ENCODE measurements around the gene NFE2L1.
"Not testable (repeated sequence)": the region's sequence is repeated elsewhere in the genome, so short reads cannot be mapped to it uniquely, and the experiment has no call there.

The NFE2L1 gene

GRCh38 chr17:48077152-48077551, 29.0 kb downstream of the NFE2L1 start:
- H3K4me3 ChIP-seq (ENCODE audit: low read depth, low read length); H3K27me3 ChIP-seq (ENCODE audit: control insufficient read depth, insufficient read depth, low read length); H3K9ac ChIP-seq (ENCODE audit: low read depth, low read length); H3K9me3 ChIP-seq (ENCODE audit: control insufficient read depth, insufficient read depth, low read length); H3K4me1 ChIP-seq (ENCODE audit: control insufficient read depth, insufficient read depth, low read length): not testable (repeated sequence)
- H3K36me3 ChIP-seq (ENCODE audit: control insufficient read depth, insufficient read depth, low read length): peaks cover 30% of the 10 kb centered on the region

- Histone ChIP-seq H3K9me3 (ENCODE audit: control insufficient read depth, insufficient read depth, low read length) (no peaks in the 10 kb centered on the region), H3K4me3 (ENCODE audit: low read depth, low read length) (no peak overlapping the region), H3K4me1 (ENCODE audit: control insufficient read depth, insufficient read depth, low read length) (no peaks in the 10 kb centered on the region), H3K9ac (ENCODE audit: low read depth, low read length) (no peak overlapping the region), H3K36me3 (ENCODE audit: control insufficient read depth, insufficient read depth, low read length) (no peaks in the 10 kb centered on the region), H3K27me3 (ENCODE audit: control insufficient read depth, insufficient read depth, low read length) (no peaks in the 10 kb centered on the region)
These were observed 33.7 kb downstream of the NFE2L1 start for GRCh38 chr17:48081858-48082257.

GRCh38 chr17:48084932-48085331, 36.8 kb downstream of the NFE2L1 start:
- no peaks in the 10 kb centered on the region for H3K27me3 ChIP-seq (ENCODE audit: control insufficient read depth, insufficient read depth, low read length)
- H3K4me3 ChIP-seq (ENCODE audit: low read depth, low read length): no peak overlapping the region
- H3K9ac ChIP-seq (ENCODE audit: low read depth, low read length): no peak overlapping the region

GRCh38 chr17:48093341-48094045, 45.3 kb downstream of the NFE2L1 start:
- no peaks in the 10 kb centered on the region for H3K4me1 ChIP-seq (ENCODE audit: control insufficient read depth, insufficient read depth, low read length)
- H3K9ac ChIP-seq (ENCODE audit: low read depth, low read length): no peak overlapping the region
- H3K36me3 ChIP-seq (ENCODE audit: control insufficient read depth, insufficient read depth, low read length): no peaks in the 10 kb centered on the region
- no peaks in the 10 kb centered on the region for H3K9me3 ChIP-seq (ENCODE audit: control insufficient read depth, insufficient read depth, low read length)
- no peak overlapping the region for H3K4me3 ChIP-seq (ENCODE audit: low read depth, low read length)
- no peaks in the 10 kb centered on the region for H3K27me3 ChIP-seq (ENCODE audit: control insufficient read depth, insufficient read depth, low read length)

More at GRCh38 chr17:48084932-48085331, 36.8 kb downstream of the NFE2L1 start:
- H3K9me3 ChIP-seq (ENCODE audit: control insufficient read depth, insufficient read depth, low read length): no peaks in the 10 kb centered on the region
- H3K4me1 ChIP-seq (ENCODE audit: control insufficient read depth, insufficient read depth, low read length): no peaks in the 10 kb centered on the region
- H3K36me3 ChIP-seq (ENCODE audit: control insufficient read depth, insufficient read depth, low read length): no peaks in the 10 kb centered on the region

GRCh38 chr17:48095611-48096010, 47.5 kb downstream of the NFE2L1 start:
- no peaks in the 10 kb centered on the region for H3K9me3 ChIP-seq (ENCODE audit: control insufficient read depth, insufficient read depth, low read length)
- no peaks in the 10 kb centered on the region for H3K4me1 ChIP-seq (ENCODE audit: control insufficient read depth, insufficient read depth, low read length)
- H3K4me3 ChIP-seq (ENCODE audit: low read depth, low read length): no peak overlapping the region
- no peaks in the 10 kb centered on the region for H3K36me3 ChIP-seq (ENCODE audit: control insufficient read depth, insufficient read depth, low read length)
- H3K27me3 ChIP-seq (ENCODE audit: control insufficient read depth, insufficient read depth, low read length): no peaks in the 10 kb centered on the region
- H3K9ac ChIP-seq (ENCODE audit: low read depth, low read length): no peak overlapping the region

- H3K27me3 ChIP-seq (ENCODE audit: control insufficient read depth, insufficient read depth, low read length): no peaks in the 10 kb centered on the region
- H3K36me3 ChIP-seq (ENCODE audit: control insufficient read depth, insufficient read depth, low read length): no peaks in the 10 kb centered on the region
- peak overlapping the region; percentile 93 for H3K4me3 ChIP-seq (ENCODE audit: low read depth, low read length)
- no peaks in the 10 kb centered on the region for H3K4me1 ChIP-seq (ENCODE audit: control insufficient read depth, insufficient read depth, low read length)
- H3K9me3 ChIP-seq (ENCODE audit: control insufficient read depth, insufficient read depth, low read length): no peaks in the 10 kb centered on the region
- peak overlapping the region; percentile 29 for H3K9ac ChIP-seq (ENCODE audit: low read depth, low read length)
These were observed 52.0 kb downstream of the NFE2L1 start for GRCh38 chr17:48100160-48100559.

- H3K9me3 ChIP-seq (ENCODE audit: control insufficient read depth, insufficient read depth, low read length): no peaks in the 10 kb centered on the region
- H3K4me1 ChIP-seq (ENCODE audit: control insufficient read depth, insufficient read depth, low read length): no peaks in the 10 kb centered on the region
- H3K27me3 ChIP-seq (ENCODE audit: control insufficient read depth, insufficient read depth, low read length): no peaks in the 10 kb centered on the region
- H3K9ac ChIP-seq (ENCODE audit: low read depth, low read length): peak overlapping the region; percentile 76
- peak overlapping the region; percentile 93 for H3K4me3 ChIP-seq (ENCODE audit: low read depth, low read length)
- no peaks in the 10 kb centered on the region for H3K36me3 ChIP-seq (ENCODE audit: control insufficient read depth, insufficient read depth, low read length)
These were observed 52.4 kb downstream of the NFE2L1 start for GRCh38 chr17:48100591-48101011.

GRCh38 chr17:48101012-48101720, 53.0 kb downstream of the NFE2L1 start, which contains the start of gene CBX1:
TSS of gene CBX1 (minus strand) at chr17:48101478. CDS start at chr17:48077004, 24,474 bp downstream.
- Histone ChIP-seq H3K4me1 (ENCODE audit: control insufficient read depth, insufficient read depth, low read length) (no peaks in the 10 kb centered on the region), H3K27me3 (ENCODE audit: control insufficient read depth, insufficient read depth, low read length) (no peaks in the 10 kb centered on the region), H3K4me3 (ENCODE audit: low read depth, low read length) (peak within 1 kb of the TSS; percentile 93), H3K9me3 (ENCODE audit: control insufficient read depth, insufficient read depth, low read length) (no peaks in the 10 kb centered on the region), H3K36me3 (ENCODE audit: control insufficient read depth, insufficient read depth, low read length) (no peaks in the 10 kb centered on the region), H3K9ac (ENCODE audit: low read depth, low read length) (peak within 1 kb of the TSS; percentile 76)

- no peaks in the 10 kb centered on the region for H3K4me1 ChIP-seq (ENCODE audit: control insufficient read depth, insufficient read depth, low read length)
- no peak overlapping the region for H3K4me3 ChIP-seq (ENCODE audit: low read depth, low read length)
- H3K9me3 ChIP-seq (ENCODE audit: control insufficient read depth, insufficient read depth, low read length): no peaks in the 10 kb centered on the region
- H3K9ac ChIP-seq (ENCODE audit: low read depth, low read length): no peak overlapping the region
- no peaks in the 10 kb centered on the region for H3K36me3 ChIP-seq (ENCODE audit: control insufficient read depth, insufficient read depth, low read length)
- no peaks in the 10 kb centered on the region for H3K27me3 ChIP-seq (ENCODE audit: control insufficient read depth, insufficient read depth, low read length)
These were observed 54.0 kb downstream of the NFE2L1 start for GRCh38 chr17:48102043-48102750.

- Histone ChIP-seq H3K4me3 (ENCODE audit: low read depth, low read length) (no peak overlapping the region), H3K9me3 (ENCODE audit: control insufficient read depth, insufficient read depth, low read length) (no peaks in the 10 kb centered on the region), H3K27me3 (ENCODE audit: control insufficient read depth, insufficient read depth, low read length) (no peaks in the 10 kb centered on the region), H3K9ac (ENCODE audit: low read depth, low read length) (no peak overlapping the region), H3K4me1 (ENCODE audit: control insufficient read depth, insufficient read depth, low read length) (no peaks in the 10 kb centered on the region), H3K36me3 (ENCODE audit: control insufficient read depth, insufficient read depth, low read length) (no peaks in the 10 kb centered on the region)
These were observed 54.9 kb downstream of the NFE2L1 start for GRCh38 chr17:48102798-48103715.

GRCh38 chr17:48104440-48104839, 56.3 kb downstream of the NFE2L1 start:
- H3K9ac ChIP-seq (ENCODE audit: low read depth, low read length): no peak overlapping the region
- H3K9me3 ChIP-seq (ENCODE audit: control insufficient read depth, insufficient read depth, low read length): no peaks in the 10 kb centered on the region
- H3K4me3 ChIP-seq (ENCODE audit: low read depth, low read length): no peak overlapping the region
- no peaks in the 10 kb centered on the region for H3K4me1 ChIP-seq (ENCODE audit: control insufficient read depth, insufficient read depth, low read length)
- no peaks in the 10 kb centered on the region for H3K27me3 ChIP-seq (ENCODE audit: control insufficient read depth, insufficient read depth, low read length)
- no peaks in the 10 kb centered on the region for H3K36me3 ChIP-seq (ENCODE audit: control insufficient read depth, insufficient read depth, low read length)
